IPS DF 19.7 (cell line): ENCODE measurements around the gene KPNA3.
"Not testable (repeated sequence)": the region's sequence is repeated elsewhere in the genome, so short reads cannot be mapped to it uniquely, and the experiment has no call there.

Experiments used
- DNase-seq: peaks from one replicate; pipeline ENCODE4 v3.0.0-alpha.2; 2013; ENCODE audit warnings: low read depth, low spot score

Gene KPNA3

GRCh38 chr13:49792550-49793324 lies at the start of gene KPNA3:
TSS of gene KPNA3 (minus strand) at chr13:49792682. CDS start at chr13:49792506, 176 bp downstream.
- DNase-seq = peak; percentile 77

GRCh38 chr13:49841964-49842363 lies 49.5 kb upstream of the KPNA3 start:
- DNase-seq = no peak

GRCh38 chr13:49840675-49841074 lies 48.2 kb upstream of the KPNA3 start:
- DNase-seq = no peak

- no peak for DNase-seq
Measured at GRCh38 chr13:49840266-49840665, 47.8 kb upstream of the KPNA3 start.

GRCh38 chr13:49838989-49839388 lies 46.5 kb upstream of the KPNA3 start:
- no peak for DNase-seq

- DNase-seq = no peak
Measured at GRCh38 chr13:49836516-49836915, 44.0 kb upstream of the KPNA3 start.

- DNase-seq = no peak
Measured at GRCh38 chr13:49833402-49833801, 40.9 kb upstream of the KPNA3 start.

GRCh38 chr13:49831455-49831854 lies 39.0 kb upstream of the KPNA3 start:
- DNase-seq = no peak

- DNase-seq = no peak
Measured at GRCh38 chr13:49830721-49831120, 38.2 kb upstream of the KPNA3 start.

GRCh38 chr13:49829715-49830114 lies 37.2 kb upstream of the KPNA3 start:
- DNase-seq = no peak

GRCh38 chr13:49828453-49828852 lies 36.0 kb upstream of the KPNA3 start:
- DNase-seq = no peak

GRCh38 chr13:49827891-49828290 lies 35.4 kb upstream of the KPNA3 start:
- no peak for DNase-seq

- no peak for DNase-seq
Measured at GRCh38 chr13:49827336-49827735, 34.9 kb upstream of the KPNA3 start.

- DNase-seq = no peak
Measured at GRCh38 chr13:49821216-49822009, 28.9 kb upstream of the KPNA3 start.

GRCh38 chr13:49820591-49821215 lies 28.2 kb upstream of the KPNA3 start:
- DNase-seq = no peak

GRCh38 chr13:49816047-49816446 lies 23.6 kb upstream of the KPNA3 start:
- not testable (repeated sequence) for DNase-seq

- DNase-seq = no peak
Measured at GRCh38 chr13:49814551-49815270, 22.2 kb upstream of the KPNA3 start.

GRCh38 chr13:49812812-49813211 lies 20.3 kb upstream of the KPNA3 start:
- no peak for DNase-seq

- no peak for DNase-seq
Measured at GRCh38 chr13:49811527-49811908, 19.0 kb upstream of the KPNA3 start.

- no peak for DNase-seq
Measured at GRCh38 chr13:49810567-49811526, 18.4 kb upstream of the KPNA3 start.

- no peak for DNase-seq
Measured at GRCh38 chr13:49807681-49808080, 15.2 kb upstream of the KPNA3 start.
